ENCODE results near the gene IGSF9B.

DNA sequence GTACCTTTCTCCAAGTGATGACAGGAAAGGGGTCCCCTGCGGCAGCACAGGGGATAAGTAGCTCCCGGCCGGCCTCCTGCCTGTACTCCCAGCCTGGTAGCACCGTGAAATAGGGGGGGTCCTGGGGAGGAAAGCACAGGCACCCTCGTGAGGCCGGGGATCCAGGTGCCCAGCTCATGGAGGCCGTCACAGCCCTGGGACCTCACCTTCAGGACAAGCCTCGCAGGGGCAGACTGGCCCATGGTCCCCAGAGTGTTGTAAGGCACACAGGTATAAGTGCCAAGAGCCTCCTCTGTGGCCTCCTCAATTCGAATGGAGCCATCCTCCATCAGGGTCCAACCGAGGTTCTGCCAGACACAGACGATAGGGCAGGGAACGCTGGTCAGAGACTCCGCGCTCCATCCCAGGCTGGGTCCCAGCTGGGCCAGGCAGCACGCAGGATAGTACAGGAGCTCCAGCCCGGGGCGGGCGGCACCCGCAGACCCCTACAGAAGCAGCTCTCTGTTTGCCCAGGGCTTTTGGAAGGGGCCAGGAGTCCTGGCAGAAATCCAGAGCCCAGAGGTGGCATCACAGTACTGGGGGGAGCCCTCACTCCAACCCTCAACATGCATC, 25.2 kb downstream of the IGSF9B start:
- TF ChIP-seq CTCF (conservative IDR thresholded peaks at IDR 0.05 in 1 of 2, IDR thresholded peaks at IDR 0.05 in 1 of 2; ENCODE audit: extremely low read depth in 1 of 2, insufficient read depth in 1 of 2, low read depth in 1 of 2, low read length in 2 of 2): no peak
- no peak for TF ChIP-seq EZH2 (IDR thresholded peaks at IDR 0.05; ENCODE audit: borderline replicate concordance, low read length)

Measured in mammary epithelial cell (primary cell).